Upper lobe of left lung (tissue), 6 donors: ENCODE results near the gene VASP. TPM values are rescaled to one million over a fixed set of nuclear protein-coding genes. Genes with fewer than 3 reads are reported as not detected.

ENCODE experiments used
- ATAC-seq, 2 donors: fragments of 200-7000 bp; cut with Tn5 transposase; one replicate each; pipeline ENCODE4 v1.9.1; 2022; ENCODE audit warnings: mild to moderate bottlenecking in 2 of 2, moderate library complexity in 2 of 2; ENCODE audit not compliant: low FRiP score in 2 of 2
- DNase-seq, 2 donors: peaks; one replicate each; pipeline ENCODE4 v3.0.0-alpha.2; 2019 to 2020
- H3K27ac ChIP-seq, 4 donors: fragments of 200-600 bp; sonication (generic); one replicate each; pipeline ENCODE4 v1.5.1; 2016 to 2019
- H3K27me3 ChIP-seq, 4 donors: fragments of 200-600 bp; sonication (generic); one replicate each; pipeline ENCODE4 v1.5.1; 2017 to 2019
- H3K36me3 ChIP-seq, 4 donors: fragments of 200-600 bp; sonication (generic); one replicate each; pipeline ENCODE4 v1.5.1; 2016 to 2019
- H3K4me1 ChIP-seq, 4 donors: fragments of 200-600 bp; sonication (generic); one replicate each; pipeline ENCODE4 v1.5.1; 2018 to 2019
- H3K4me3 ChIP-seq, 4 donors: fragments of 200-600 bp; sonication (generic); one replicate each; pipeline ENCODE4 v1.5.1; 2017 to 2019; ENCODE audit warnings: mild to moderate bottlenecking in 2 of 4, moderate library complexity in 1 of 4
- H3K9me3 ChIP-seq, 4 donors: fragments of 200-600 bp; sonication (generic); one replicate each; pipeline ENCODE4 v1.5.1; 2018 to 2019
- CTCF ChIP-seq, 6 experiments: fragments of 450-650 bp in 4 of 6; fragments of 200-600 bp in 2 of 6; sonication (generic) in 2 of 6; IDR thresholded peaks; one replicate each; pipeline ENCODE4 v1.5.1; 2016 to 2019; ENCODE audit warnings: antibody characterized with exemption in 6 of 6
- EP300 ChIP-seq, 4 donors: sonication (generic); formaldehyde crosslinking; IDR thresholded peaks; one replicate each; pipeline ENCODE4 v1.5.1; 2017; ENCODE audit warnings: antibody characterized with exemption in 4 of 4, control low read depth in 2 of 4
- POLR2A ChIP-seq, 4 donors: fragments of 450-650 bp; IDR thresholded peaks; one replicate each; pipeline ENCODE4 v1.5.1; 2016 to 2017; ENCODE audit warnings: antibody characterized with exemption in 4 of 4, mild to moderate bottlenecking in 2 of 4
- POLR2AphosphoS5 ChIP-seq, 2 donors: sonication (generic); formaldehyde crosslinking; IDR thresholded peaks; one replicate each; pipeline ENCODE4 v1.5.1; 2017; ENCODE audit warnings: antibody characterized with exemption in 2 of 2
- WGBS, 2 donors: methylation state at CpG; one replicate each; pipeline ENCODE4 v1.1.5; 2017 to 2018; 5-methylcytosine and 5-hydroxymethylcytosine counted together
- total RNA-seq, 6 donors: library from RNA; depleted of rRNA in 4 of 6; stranded (reverse); fragments of >200 nt in 4 of 6; gene quantifications; one replicate each; pipeline versions ENCODE4 v1.1.0 to v1.2.1, GENCODE V29; 2016 to 2021
- donor health status: DM: no; HTN: no; CAD: no; lungs with moderate emphysema.
- donor health status: DM: no; HTN: yes; CAD: no; lungs with severe emphysema.

VASP gene
- total RNA-seq, 6 donors from 2014 or later, result 68.1 to 266 (median 143) TPM

GRCh38 chr19:45515807-45516401 is 8.6 kb downstream of the VASP start:
- peak overlapping the region; percentile 78 to 97 (median 88) for H3K27ac ChIP-seq
- no peak for DNase-seq
- peak overlapping the region in 2 of 4 donors; percentile 1 to 13 for H3K4me3 ChIP-seq
- 61 to 74% methylated on average over 9 of the region's 9 CpGs for WGBS, 2 donors
- H3K36me3 ChIP-seq, result peaks cover 3 to 42% (median 31%) of the 10 kb centered on the region in 4 donors
- peaks cover 33 to 59% (median 44%) of the 10 kb centered on the region in 4 donors for H3K4me1 ChIP-seq
- no peaks in the 10 kb centered on the region for H3K27me3 ChIP-seq
- TF ChIP-seq CTCF (IDR thresholded peaks at IDR 0.05), result no peak
- no peak for TF ChIP-seq EP300 (IDR thresholded peaks at IDR 0.05)
- no peak for TF ChIP-seq POLR2A (IDR thresholded peaks at IDR 0.05)
- TF ChIP-seq POLR2AphosphoS5 (IDR thresholded peaks at IDR 0.05), result no peak
- ATAC-seq, result peak; percentile 44 to 62
- H3K9me3 ChIP-seq, result no peaks in the 10 kb centered on the region

GRCh38 chr19:45517238-45517637 is 10.0 kb downstream of the VASP start:
- TF ChIP-seq POLR2AphosphoS5 (IDR thresholded peaks at IDR 0.05), result no peak
- TF ChIP-seq POLR2A (IDR thresholded peaks at IDR 0.05), result no peak
- no peak for TF ChIP-seq EP300 (IDR thresholded peaks at IDR 0.05)
- no peak for TF ChIP-seq CTCF (IDR thresholded peaks at IDR 0.05)
- no peak overlapping the region for H3K4me3 ChIP-seq
- H3K9me3 ChIP-seq, result no peaks in the 10 kb centered on the region
- WGBS, 2 donors, result 69 to 80% methylated on average over 7 of the region's 7 CpGs
- peak overlapping the region in 1 of 4 donors; percentile 97 for H3K27ac ChIP-seq
- DNase-seq, result no peak
- H3K36me3 ChIP-seq, result peaks cover 3 to 54% (median 41%) of the 10 kb centered on the region in 4 donors
- no peaks in the 10 kb centered on the region for H3K27me3 ChIP-seq
- peaks cover 24 to 52% (median 34%) of the 10 kb centered on the region in 4 donors for H3K4me1 ChIP-seq
- no peak for ATAC-seq

- no peaks in the 10 kb centered on the region for H3K9me3 ChIP-seq
- H3K27me3 ChIP-seq, result no peaks in the 10 kb centered on the region
- DNase-seq, result peak in 1 of 2 donors; percentile 63
- H3K27ac ChIP-seq, result no peak overlapping the region
- peaks cover 3 to 60% (median 47%) of the 10 kb centered on the region in 4 donors for H3K36me3 ChIP-seq
- ATAC-seq, result no peak
- WGBS, 2 donors, result 90 to 94% methylated on average over 46 to 50 of the region's 50 CpGs
- H3K4me1 ChIP-seq, result peaks cover 20 to 46% (median 32%) of the 10 kb centered on the region in 4 donors
- no peak overlapping the region for H3K4me3 ChIP-seq
- TF ChIP-seq POLR2AphosphoS5 (IDR thresholded peaks at IDR 0.05) (no peak), EP300 (IDR thresholded peaks at IDR 0.05) (no peak), POLR2A (IDR thresholded peaks at IDR 0.05) (no peak), CTCF (IDR thresholded peaks at IDR 0.05) (no peak)
Measured at GRCh38 chr19:45517641-45518468, 10.6 kb downstream of the VASP start.

- peaks cover 22 to 43% (median 31%) of the 10 kb centered on the region in 4 donors for H3K4me1 ChIP-seq
Measured at GRCh38 chr19:45518469-45518826, 11.2 kb downstream of the VASP start.

More at GRCh38 chr19:45518469-45518826, 11.2 kb downstream of the VASP start:
- DNase-seq, result no peak
- Histone ChIP-seq H3K36me3 (peaks cover 3 to 64% (median 50%) of the 10 kb centered on the region in 4 donors), H3K27ac (no peak overlapping the region), H3K9me3 (no peaks in the 10 kb centered on the region), H3K4me3 (no peak overlapping the region), H3K27me3 (no peaks in the 10 kb centered on the region)
- 84% methylated on average over 7 of the region's 7 CpGs for WGBS, 2 donors
- no peak for TF ChIP-seq EP300 (IDR thresholded peaks at IDR 0.05)
- ATAC-seq, result no peak
